ENCODE measurements around the gene AKR1C2.
"Not testable (repeated sequence)": the region's sequence is repeated elsewhere in the genome, so short reads cannot be mapped to it uniquely, and the experiment has no call there.

AKR1C2 gene

DNA sequence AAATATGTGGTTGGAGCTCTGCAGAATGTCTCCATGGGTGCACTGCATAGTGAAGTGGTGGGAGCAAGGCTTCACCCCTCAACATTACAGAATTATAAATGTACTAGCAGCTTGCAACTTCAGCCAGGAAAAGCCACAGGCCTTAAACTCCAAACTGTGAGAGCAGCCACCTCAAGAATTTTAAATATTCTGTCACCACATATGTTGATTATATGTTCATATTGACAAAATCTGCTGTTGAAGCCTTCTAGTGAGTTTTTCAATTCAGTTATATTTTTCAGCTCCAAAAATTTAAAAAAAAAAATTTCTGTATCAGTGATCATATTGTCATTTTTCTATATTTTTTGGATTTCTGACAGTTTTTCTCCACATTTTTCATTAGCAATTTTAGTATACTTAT, 30.9 kb upstream of the AKR1C2 start:
- TF ChIP-seq ZFX (IDR thresholded peaks at IDR 0.05; ENCODE audit: borderline replicate concordance), result no peak
- TF ChIP-seq, protein P1, sequence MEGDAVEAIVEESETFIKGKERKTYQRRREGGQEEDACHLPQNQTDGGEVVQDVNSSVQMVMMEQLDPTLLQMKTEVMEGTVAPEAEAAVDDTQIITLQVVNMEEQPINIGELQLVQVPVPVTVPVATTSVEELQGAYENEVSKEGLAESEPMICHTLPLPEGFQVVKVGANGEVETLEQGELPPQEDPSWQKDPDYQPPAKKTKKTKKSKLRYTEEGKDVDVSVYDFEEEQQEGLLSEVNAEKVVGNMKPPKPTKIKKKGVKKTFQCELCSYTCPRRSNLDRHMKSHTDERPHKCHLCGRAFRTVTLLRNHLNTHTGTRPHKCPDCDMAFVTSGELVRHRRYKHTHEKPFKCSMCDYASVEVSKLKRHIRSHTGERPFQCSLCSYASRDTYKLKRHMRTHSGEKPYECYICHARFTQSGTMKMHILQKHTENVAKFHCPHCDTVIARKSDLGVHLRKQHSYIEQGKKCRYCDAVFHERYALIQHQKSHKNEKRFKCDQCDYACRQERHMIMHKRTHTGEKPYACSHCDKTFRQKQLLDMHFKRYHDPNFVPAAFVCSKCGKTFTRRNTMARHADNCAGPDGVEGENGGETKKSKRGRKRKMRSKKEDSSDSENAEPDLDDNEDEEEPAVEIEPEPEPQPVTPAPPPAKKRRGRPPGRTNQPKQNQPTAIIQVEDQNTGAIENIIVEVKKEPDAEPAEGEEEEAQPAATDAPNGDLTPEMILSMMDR (IDR thresholded peaks at IDR 0.05), result no peak
- H3K27ac ChIP-seq, result no peak overlapping the region

DNA sequence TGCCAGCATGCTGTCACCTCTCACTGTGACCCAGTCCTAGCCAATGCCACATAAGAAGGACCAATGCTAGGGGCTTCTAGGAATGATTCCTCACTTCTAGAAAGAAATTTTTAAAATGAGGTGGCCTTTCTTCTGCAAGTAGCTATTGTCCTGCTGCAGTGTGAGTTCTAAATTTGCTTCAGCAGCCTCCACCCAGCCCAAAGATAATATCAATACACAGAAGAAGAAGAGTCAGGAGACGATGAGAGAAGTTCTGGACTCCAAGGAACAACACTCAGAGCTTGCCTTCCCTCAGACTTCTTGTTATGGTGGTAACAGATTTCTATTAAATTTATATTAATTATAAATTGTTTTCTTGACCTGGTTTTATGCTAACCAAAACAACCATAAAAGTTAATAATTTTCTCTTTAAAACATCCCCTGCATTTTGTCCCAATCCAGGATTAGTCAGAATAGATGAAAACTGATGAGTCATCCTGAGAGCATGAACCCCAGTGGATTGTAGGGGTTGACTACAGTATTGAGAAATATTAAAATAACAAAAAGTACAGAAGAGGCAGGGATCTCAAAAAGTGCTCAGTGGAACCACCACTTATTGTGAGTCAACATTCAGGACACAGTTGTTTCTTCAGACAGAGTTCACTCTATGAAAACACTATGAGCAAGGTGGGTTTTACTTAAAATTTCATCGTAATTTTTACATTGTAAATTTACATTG, 29.6 kb upstream of the AKR1C2 start:
- H3K27ac ChIP-seq, result no peak overlapping the region
- TF ChIP-seq, protein P1 (IDR thresholded peaks at IDR 0.05), result no peak
- TF ChIP-seq ZFX (IDR thresholded peaks at IDR 0.05; ENCODE audit: borderline replicate concordance), result no peak

DNA sequence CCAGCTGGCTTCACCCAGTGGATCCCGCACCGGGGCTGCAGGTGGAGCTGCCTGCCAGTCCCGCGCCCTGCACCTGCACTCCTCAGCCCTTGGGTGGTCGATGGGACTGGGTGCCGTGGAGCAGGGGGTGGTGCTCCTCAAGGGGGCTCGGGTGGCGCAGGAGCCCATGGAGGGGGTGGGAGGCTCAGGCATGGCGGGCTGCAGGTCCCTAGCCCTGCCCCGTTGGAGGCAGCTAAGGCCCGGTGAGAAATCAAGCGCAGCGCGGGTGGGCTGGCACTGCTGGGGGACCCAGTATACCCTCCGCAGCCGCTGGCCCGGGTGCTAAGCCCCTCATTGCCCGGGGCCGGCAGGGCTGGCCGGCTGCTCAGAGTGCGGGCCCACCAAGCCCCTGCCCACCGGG, 28.8 kb upstream of the AKR1C2 start:
- H3K27ac ChIP-seq, result not testable (repeated sequence)

DNA sequence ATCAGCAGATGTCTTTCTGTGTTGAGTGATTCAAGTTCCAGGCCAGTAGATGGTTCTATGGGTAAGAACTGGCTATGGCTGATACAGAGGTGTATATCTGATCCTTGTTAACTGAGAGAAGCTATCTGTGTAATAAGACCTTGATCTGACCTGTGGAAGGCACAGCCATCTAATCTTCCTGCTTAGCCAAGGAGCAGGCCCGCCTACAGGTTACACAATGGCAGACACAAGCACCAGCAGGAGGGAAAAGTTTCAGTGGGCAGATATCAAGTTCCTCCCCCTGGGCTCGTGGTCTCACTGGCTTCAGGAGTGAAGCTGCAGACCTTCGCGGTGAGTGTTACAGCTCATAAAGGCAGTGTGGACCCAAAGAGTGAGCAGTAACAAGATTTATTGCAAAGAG, 27.9 kb upstream of the AKR1C2 start:
- not testable (repeated sequence) for H3K27ac ChIP-seq

DNA sequence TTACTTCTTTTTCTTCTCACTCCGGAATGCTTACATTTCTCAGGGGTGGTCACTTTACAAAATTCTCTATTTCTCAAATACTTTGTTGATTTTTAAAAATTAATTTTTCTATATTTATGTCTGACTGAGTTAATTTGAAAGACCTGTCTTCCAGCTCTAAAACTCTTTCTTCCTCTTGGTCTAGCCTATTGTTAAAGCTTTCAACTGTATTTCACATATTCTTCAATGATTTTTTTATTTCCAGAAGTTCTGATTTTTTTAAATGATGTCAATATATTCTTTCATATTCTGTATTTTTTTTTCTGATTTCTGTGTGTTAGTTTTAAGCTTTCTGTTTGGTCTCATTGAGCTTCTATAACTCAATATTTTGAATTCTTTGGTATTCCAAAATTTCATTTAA, 27.3 kb upstream of the AKR1C2 start:
- no peak overlapping the region for H3K27ac ChIP-seq
- TF ChIP-seq, protein P1 (IDR thresholded peaks at IDR 0.05), result no peak
- no peak for TF ChIP-seq ZFX (IDR thresholded peaks at IDR 0.05; ENCODE audit: borderline replicate concordance)

DNA sequence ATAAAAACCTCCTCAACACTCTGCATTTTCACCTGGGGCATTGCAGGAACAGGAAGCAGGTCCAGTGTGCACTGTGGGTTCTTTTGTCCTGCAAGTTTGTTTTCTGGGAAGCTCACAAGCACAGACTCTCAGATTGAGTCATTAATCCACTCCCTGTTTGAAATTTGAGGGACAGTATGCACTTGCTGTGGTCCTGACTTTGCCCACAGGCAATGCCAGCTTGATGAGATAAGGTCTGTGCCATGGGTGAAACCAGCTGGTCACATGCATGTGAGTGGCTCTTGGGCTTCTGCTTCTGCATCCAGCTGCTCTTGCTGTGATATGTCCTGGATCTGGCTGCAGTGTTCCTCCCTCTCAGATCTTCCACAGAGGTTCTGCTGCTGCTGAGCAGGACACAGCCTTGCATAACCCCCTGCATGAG, 21.8 kb upstream of the AKR1C2 start:
- not testable (repeated sequence) for H3K27ac ChIP-seq

DNA sequence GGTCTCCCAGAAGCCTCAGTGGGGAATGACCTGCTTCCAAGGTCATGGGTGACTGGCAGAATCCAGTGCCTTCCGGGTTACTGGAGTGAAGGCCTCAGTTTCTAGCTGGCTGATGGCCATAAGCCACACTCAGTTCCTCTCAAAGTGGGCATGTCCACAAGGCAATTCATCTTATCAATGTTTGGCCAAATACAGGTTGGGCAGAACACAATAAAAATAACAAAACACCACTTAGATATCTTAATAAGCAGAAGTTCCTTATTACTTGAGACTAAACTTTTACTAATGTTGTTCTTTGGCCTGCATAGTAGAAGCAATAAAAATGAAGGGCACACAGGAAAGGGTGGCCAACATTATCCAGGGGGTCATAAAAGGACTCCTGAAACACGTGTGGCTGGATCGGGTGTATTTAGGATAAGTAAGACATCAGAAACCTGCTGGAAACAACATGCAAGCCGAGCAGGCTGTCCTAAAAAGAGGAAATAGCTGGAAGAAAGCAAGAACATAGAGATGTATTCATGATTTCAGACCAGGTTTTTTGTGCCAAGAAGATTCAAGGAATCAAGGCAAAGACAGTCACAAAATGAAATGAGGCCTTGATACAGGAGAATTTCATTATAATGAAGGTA, 19.6 kb upstream of the AKR1C2 start:
- no peak for TF ChIP-seq ZFX (IDR thresholded peaks at IDR 0.05; ENCODE audit: borderline replicate concordance)
- TF ChIP-seq, protein P1 (IDR thresholded peaks at IDR 0.05), result no peak
- no peak overlapping the region for H3K27ac ChIP-seq

DNA sequence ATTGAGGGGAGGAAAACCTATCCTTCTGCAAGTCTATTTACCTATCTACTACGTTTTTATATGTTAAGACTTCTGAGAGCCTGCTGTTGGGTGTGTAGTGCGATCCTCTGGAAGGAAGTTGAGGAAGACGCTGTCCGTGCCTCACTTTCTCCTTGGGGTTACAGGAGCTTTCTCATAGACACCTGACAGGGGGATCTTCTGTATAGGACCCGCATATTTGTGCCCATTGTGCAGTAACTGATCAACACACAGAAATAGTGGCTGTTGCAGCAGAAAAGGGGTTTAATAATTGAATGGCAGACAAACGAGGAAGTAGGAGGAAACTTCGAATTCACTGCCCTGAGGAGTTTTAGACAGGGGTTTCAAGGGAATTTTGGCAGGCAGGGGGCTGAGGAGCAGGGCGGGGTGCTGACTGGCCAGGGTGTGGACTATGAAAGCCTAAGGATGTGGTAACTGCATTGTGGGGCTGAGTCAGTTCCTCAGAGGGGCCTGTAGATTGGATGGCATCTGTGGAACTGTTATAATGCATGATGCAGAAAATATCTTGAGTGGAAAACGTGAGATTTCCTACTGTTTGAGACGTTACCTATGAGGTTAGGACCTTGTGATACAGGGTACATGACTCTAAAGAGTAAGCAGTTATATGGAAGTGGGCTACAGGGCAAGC, 18.1 kb upstream of the AKR1C2 start:
- not testable (repeated sequence) for H3K27ac ChIP-seq

DNA sequence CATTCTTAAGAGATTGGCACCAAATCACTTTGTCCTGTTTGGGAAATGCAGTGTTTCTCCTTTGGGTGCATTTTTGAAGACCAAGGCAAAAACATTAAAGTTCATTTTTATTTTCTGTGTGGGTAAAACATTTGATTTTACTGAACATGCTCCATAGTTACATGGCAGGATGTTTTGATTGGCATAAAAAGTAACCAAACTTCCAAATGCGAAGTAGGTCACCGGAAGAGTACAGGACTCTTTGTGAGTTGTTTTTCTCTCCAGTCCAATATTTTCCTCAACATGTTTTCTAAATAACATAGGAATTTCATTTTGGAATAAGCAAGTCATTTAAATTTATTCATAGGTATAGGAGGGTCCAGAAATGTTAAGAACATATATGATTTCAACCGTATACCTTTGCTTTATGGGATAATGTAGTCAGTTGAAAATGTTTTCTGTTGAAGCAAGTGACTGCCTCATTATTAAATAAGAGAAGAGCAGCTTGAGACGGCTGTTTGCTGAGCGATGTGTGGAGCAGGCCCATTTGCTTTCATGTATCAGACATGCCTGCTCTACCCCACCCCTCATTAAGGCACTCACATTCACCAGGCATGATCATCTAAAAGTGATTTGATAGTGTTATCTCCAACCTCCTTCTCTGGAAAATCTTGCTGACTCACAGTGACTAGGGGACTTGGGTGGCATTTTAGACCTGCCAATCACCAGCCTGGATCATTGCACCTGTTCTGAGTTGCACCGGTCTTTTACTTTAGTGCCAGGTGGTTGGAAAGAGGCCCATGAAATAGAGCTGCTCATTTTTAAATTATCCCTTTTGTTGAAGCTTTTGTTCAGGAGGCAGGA, 16.3 kb upstream of the AKR1C2 start:
- not testable (repeated sequence) for H3K27ac ChIP-seq

DNA sequence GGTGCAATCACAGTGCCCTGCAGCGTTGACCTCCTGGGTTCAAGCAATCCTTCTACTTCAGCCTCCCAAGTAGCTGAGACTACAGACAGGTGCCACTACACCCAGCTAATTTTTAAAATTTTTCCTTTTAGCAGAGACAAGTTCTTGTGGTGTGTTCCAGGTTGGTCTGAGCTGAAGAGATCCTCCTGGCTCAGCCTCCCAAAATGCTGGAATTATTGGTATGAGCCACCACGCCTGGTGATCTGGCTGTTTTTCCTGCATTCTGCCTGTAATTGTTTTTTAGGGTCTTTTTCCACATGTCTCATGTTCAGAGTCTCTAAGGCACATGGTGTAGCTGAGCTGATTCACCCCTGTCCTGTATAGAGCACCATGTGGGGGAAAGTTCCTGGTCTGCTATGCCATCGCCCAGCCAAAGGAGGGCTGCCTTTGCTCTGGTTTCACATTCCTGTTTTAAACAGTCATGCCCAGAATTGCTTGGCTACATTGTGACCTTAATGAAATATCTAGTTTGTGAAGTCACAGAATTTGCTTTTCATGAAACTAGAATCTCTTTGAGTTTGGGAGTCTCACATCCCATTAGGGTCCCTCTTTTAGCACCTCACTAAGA, 15.1 kb upstream of the AKR1C2 start:
- H3K27ac ChIP-seq, result not testable (repeated sequence)

All from 22Rv1 (cell line).